HCT116 (cell line): ENCODE data around the gene MX2. TPM values are rescaled to one million over a fixed set of nuclear protein-coding genes. Genes with fewer than 3 reads are reported as not detected.
A peak's percentile ranks its signal among the peaks of the same experiment; 100 is the strongest.

Source experiments
- ATAC-seq: fragments of 200-7000 bp; cut with Tn5 transposase; 2 replicates; pipeline ENCODE4 v1.9.1; 2020; ENCODE audit warnings: mild to moderate bottlenecking, moderate library complexity
- BruUV-seq: library from RNA; stranded (reverse); fragments of 400-500 nt; replicated peaks from 2 replicates; lab custom pipeline; 2021; lab: Mats Ljungman, UMichigan
- CTCF ChIA-PET: fragments of 300-600 bp; sonication (Branson Sonifier 250); formaldehyde crosslinking; loops from one replicate; lab custom pipeline; 2021; ENCODE audit warnings: antibody characterized with exemption; lab: Charles Lee
- POLR2A ChIA-PET: fragments of 300-600, 350-600 bp; sonication (Branson Sonifier 250); formaldehyde crosslinking; loops from one replicate; lab custom pipeline; 2021; ENCODE audit warnings: antibody characterized with exemption; lab: Charles Lee
- RAD21 ChIA-PET, 2 experiments: fragments of 300-600 bp; sonication (Branson Sonifier 250); formaldehyde crosslinking; loops; one replicate each; lab custom pipeline; 2023; ENCODE audit warnings: low total read pairs in 2 of 2; ENCODE audit not compliant: uncharacterized antibody in 2 of 2, unreplicated experiment in 2 of 2, low non-redundant PET in 1 of 2; lab: Charles Lee
- DNase-seq: peaks from one replicate; pipeline ENCODE4 v3.0.0-alpha.2; 2010; ENCODE audit warnings: low read depth, low spot score
- H2AFZ ChIP-seq: fragments of 200-600 bp; shearing (Covaris generic), sonication (generic); 2 replicates; pipeline ENCODE4 v1.6.1; 2017; ENCODE audit warnings: low read depth, mixed run types, mixed read lengths, antibody characterized with exemption, low read length; ENCODE audit not compliant: poor library complexity, severe bottlenecking
- H3K27ac ChIP-seq: 2 replicates; pipeline ENCODE4 v1.5.1; 2012; ENCODE audit warnings: low read depth, low read length
- H3K27me3 ChIP-seq: fragments of 200-600 bp; sonication (generic); 2 replicates; pipeline ENCODE4 v1.6.1; 2016; ENCODE audit warnings: mixed run types, low read length, mixed read lengths; ENCODE audit not compliant: insufficient read depth
- H3K36me3 ChIP-seq, 2 experiments: fragments of 200-500 bp in 1 of 2; fragments of 200-600 bp in 1 of 2; sonication (Bioruptor generic) in 1 of 2; sonication (generic) in 1 of 2; 2 replicates each; pipeline versions ENCODE4 v1.5.1 to v1.6.1; 2014 to 2016; ENCODE audit warnings: low read length in 2 of 2, inconsistent platforms in 1 of 2, mixed read lengths in 1 of 2, mixed run types in 1 of 2; ENCODE audit not compliant: insufficient read depth in 2 of 2, control insufficient read depth in 1 of 2
- H3K4me1 ChIP-seq, 2 experiments: fragments of 200-600 bp in 1 of 2; sonication (generic) in 1 of 2; 2 replicates each; pipeline versions ENCODE4 v1.5.1 to v1.6.1; 2012 to 2017; ENCODE audit warnings: low read length in 2 of 2, inconsistent platforms in 1 of 2, mild to moderate bottlenecking in 1 of 2, mixed read lengths in 1 of 2, mixed run types in 1 of 2, moderate library complexity in 1 of 2; ENCODE audit not compliant: insufficient read depth in 2 of 2, control insufficient read depth in 1 of 2
- H3K4me2 ChIP-seq: fragments of 200-600 bp; sonication (generic); 2 replicates; pipeline ENCODE4 v1.6.1; 2017; ENCODE audit warnings: mixed run types, low read length, mixed read lengths
- H3K4me3 ChIP-seq, 2 experiments: fragments of 200-600 bp in 1 of 2; sonication (generic) in 1 of 2; replicated peaks in 1 of 2; 2 replicates each; pipeline ENCODE4 v1.5.1; 2011 to 2016; ENCODE audit warnings: low read length in 2 of 2, control low read depth in 1 of 2, low read depth in 1 of 2, mild to moderate bottlenecking in 1 of 2, mixed read lengths in 1 of 2, mixed run types in 1 of 2
- H3K79me2 ChIP-seq: fragments of 200-600 bp; sonication (generic); 2 replicates; pipeline ENCODE4 v1.6.1; 2017; ENCODE audit warnings: mild to moderate bottlenecking, mixed run types, low read length, moderate library complexity, mixed read lengths; ENCODE audit not compliant: insufficient read depth
- H3K9ac ChIP-seq: fragments of 200-600 bp; sonication (generic); 2 replicates; pipeline ENCODE4 v1.6.1; 2016; ENCODE audit warnings: low read length, mixed read lengths
- H3K9me2 ChIP-seq: fragments of 200-600 bp; sonication (generic), shearing (Covaris generic); 2 replicates; pipeline ENCODE4 v1.6.1; 2017; ENCODE audit warnings: mixed run types, mild to moderate bottlenecking, moderate library complexity; ENCODE audit not compliant: insufficient read depth
- H3K9me3 ChIP-seq, 2 experiments: fragments of 200-500 bp in 1 of 2; fragments of 200-600 bp in 1 of 2; sonication (Bioruptor generic) in 1 of 2; sonication (generic) in 1 of 2; 2 replicates each; pipeline ENCODE4 v1.6.1; 2014 to 2017; ENCODE audit warnings: low read length in 2 of 2, mixed read lengths in 2 of 2, inconsistent platforms in 1 of 2, low read depth in 1 of 2, mild to moderate bottlenecking in 1 of 2, mixed run types in 1 of 2, moderate library complexity in 1 of 2; ENCODE audit not compliant: control insufficient read depth in 1 of 2, insufficient read depth in 1 of 2
- H4K20me1 ChIP-seq: fragments of 200-600 bp; sonication (generic), shearing (Covaris generic); 2 replicates; pipeline ENCODE4 v1.6.1; 2017; ENCODE audit warnings: mixed run types, mild to moderate bottlenecking, moderate library complexity; ENCODE audit not compliant: insufficient read depth
- EGR1 ChIP-seq: IDR thresholded peaks from 2 replicates; pipeline ENCODE4 v1.6.1; 2012; ENCODE audit warnings: low read depth
- ELF1 ChIP-seq: IDR thresholded peaks from 2 replicates; pipeline ENCODE4 v1.6.1; 2012; ENCODE audit warnings: low read depth, borderline replicate concordance
- JUND ChIP-seq: IDR thresholded peaks from 2 replicates; pipeline ENCODE4 v1.6.1; 2012
- POLR2AphosphoS5 ChIP-seq: IDR thresholded peaks from 2 replicates; pipeline ENCODE4 v1.6.1; 2011; ENCODE audit warnings: mild to moderate bottlenecking, low read depth, low read length, moderate library complexity
- SIN3A ChIP-seq: IDR thresholded peaks from 2 replicates; pipeline ENCODE4 v1.6.1; 2012; ENCODE audit warnings: low read depth
- SP1 ChIP-seq: IDR thresholded peaks from 2 replicates; pipeline ENCODE4 v1.6.1; 2012; ENCODE audit warnings: low read depth
- YY1 ChIP-seq: IDR thresholded peaks from 2 replicates; pipeline ENCODE4 v1.6.1; 2011; ENCODE audit warnings: low read length, low read depth, moderate library complexity, mild to moderate bottlenecking; ENCODE audit not compliant: insufficient replicate concordance; ENCODE audit errors: extremely low read depth
- ZFX ChIP-seq: fragments of 450-650 bp; IDR thresholded peaks from 2 replicates; pipeline ENCODE4 v1.6.1; 2017
- intact Hi-C: fragments of 100-400 bp; cut with micrococcal nuclease; formaldehyde crosslinking; loops from 2 replicates; pipeline ENCODE4 v1.10.0; 2022
- total RNA-seq: library from RNA; stranded (reverse); gene quantifications from one replicate; pipeline ENCODE4 v1.2.1, GENCODE V29; 2021; ENCODE audit not compliant: unreplicated experiment

Gene MX2
- total RNA-seq, 1 experiment from 2014 or later = 0.22 TPM

DNA sequence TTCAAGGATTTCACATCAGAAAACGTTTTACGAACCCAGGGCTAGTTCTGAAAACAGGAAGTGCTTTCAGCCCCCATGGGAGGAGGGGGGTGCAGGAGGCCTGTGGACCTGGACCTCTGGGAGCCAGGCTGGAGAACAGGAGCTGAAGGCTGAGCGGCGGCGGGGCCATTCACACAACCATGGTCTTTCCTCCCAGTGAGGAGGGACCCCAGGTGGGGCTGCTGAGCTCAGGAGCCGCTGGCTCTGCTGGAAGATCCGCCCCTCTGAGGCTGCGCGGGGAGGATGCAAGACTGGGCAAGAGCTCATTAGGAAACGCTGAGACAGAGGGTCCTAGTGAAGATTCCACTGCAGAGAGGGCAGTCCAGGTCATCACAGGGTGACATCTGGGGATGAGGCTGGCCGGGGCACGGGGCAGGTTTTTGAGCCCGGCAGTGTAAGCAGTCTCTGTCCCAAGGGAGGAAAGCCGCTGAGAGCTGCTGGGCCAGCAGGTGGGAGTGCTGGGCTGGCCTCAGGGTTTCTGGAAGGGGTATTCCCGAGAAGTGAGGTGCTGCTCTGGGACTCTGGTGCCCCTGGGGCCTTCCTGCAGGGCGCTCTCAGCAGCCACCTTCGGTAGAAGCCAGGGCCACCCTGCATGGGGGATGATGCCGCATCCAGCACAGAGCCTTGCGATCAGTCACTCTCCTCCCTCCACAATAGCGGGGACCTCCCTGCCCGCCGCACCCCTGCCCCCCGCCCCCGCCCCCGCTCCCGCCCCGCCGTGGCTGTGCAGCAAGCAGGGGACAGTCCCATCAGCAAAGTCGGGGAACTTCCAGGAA is 7.5 kb downstream of the MX2 start:
- ChIA-PET RAD21 (no interaction called here), POLR2A (no interaction called here), CTCF (no interaction called here)
- Histone ChIP-seq H3K9me3 (no peaks in the 10 kb centered on the region), H3K27me3 (no peaks in the 10 kb centered on the region), H3K9me2 (no peaks in the 10 kb centered on the region), H3K4me1 (peaks cover 3 to 5% of the 10 kb centered on the region in 2 experiments; a peak in 3 of 4 replicates), H3K4me3 (no peak overlapping the region), H3K27ac (no peak overlapping the region), H3K36me3 (no peaks in the 10 kb centered on the region), H3K9ac (no peak overlapping the region), H3K4me2 (no peak overlapping the region), H3K79me2 (no peaks in the 10 kb centered on the region), H4K20me1 (no peaks in the 10 kb centered on the region), H2AFZ (no peak overlapping the region)
- intact Hi-C loops = no loop called here
- DNase-seq (no peak), ATAC-seq (0 out of 2 replicates have a peak, but pooled peaks have one; percentile 17)
- BruUV-seq = no TSS peak
- TF ChIP-seq ZFX (no peak), SIN3A (no peak), ELF1 (no peak), EGR1 (no peak), YY1 (no peak), JUND (no peak)

GRCh38 chr21:41369920-41370839 is 8.4 kb downstream of the MX2 start:
- H3K79me2 ChIP-seq = no peaks in the 10 kb centered on the region
- intact Hi-C loops = no loop called here
- no peak overlapping the region for H3K27ac ChIP-seq
- no peaks in the 10 kb centered on the region for H3K9me3 ChIP-seq
- H3K36me3 ChIP-seq = no peaks in the 10 kb centered on the region
- ChIA-PET RAD21 (no interaction called here), POLR2A (no interaction called here), CTCF (no interaction called here)
- no peak overlapping the region for H3K9ac ChIP-seq
- no peak overlapping the region for H3K4me2 ChIP-seq
- no peak overlapping the region for H2AFZ ChIP-seq
- no peaks in the 10 kb centered on the region for H3K9me2 ChIP-seq
- no peak for DNase-seq
- no TSS peak for BruUV-seq
- no peak overlapping the region for H3K4me3 ChIP-seq
- H4K20me1 ChIP-seq = no peaks in the 10 kb centered on the region
- no peak for ATAC-seq
- H3K4me1 ChIP-seq = peaks cover 3 to 5% of the 10 kb centered on the region in 2 experiments; a peak in 3 of 4 replicates
- no peak for TF ChIP-seq POLR2AphosphoS5
- no peak for TF ChIP-seq ZFX
- TF ChIP-seq SP1 = no peak
- no peaks in the 10 kb centered on the region for H3K27me3 ChIP-seq
